IPS-11a (cell line): ENCODE data around the gene CIRBP.
"Not testable (repeated sequence)": the region's sequence is repeated elsewhere in the genome, so short reads cannot be mapped to it uniquely, and the experiment has no call there.

Source experiments
- H3K4me3 ChIP-seq: one replicate; pipeline ENCODE4 v1.5.1; 2013; ENCODE audit warnings: low read depth, low read length, control low read depth

Gene CIRBP

DNA sequence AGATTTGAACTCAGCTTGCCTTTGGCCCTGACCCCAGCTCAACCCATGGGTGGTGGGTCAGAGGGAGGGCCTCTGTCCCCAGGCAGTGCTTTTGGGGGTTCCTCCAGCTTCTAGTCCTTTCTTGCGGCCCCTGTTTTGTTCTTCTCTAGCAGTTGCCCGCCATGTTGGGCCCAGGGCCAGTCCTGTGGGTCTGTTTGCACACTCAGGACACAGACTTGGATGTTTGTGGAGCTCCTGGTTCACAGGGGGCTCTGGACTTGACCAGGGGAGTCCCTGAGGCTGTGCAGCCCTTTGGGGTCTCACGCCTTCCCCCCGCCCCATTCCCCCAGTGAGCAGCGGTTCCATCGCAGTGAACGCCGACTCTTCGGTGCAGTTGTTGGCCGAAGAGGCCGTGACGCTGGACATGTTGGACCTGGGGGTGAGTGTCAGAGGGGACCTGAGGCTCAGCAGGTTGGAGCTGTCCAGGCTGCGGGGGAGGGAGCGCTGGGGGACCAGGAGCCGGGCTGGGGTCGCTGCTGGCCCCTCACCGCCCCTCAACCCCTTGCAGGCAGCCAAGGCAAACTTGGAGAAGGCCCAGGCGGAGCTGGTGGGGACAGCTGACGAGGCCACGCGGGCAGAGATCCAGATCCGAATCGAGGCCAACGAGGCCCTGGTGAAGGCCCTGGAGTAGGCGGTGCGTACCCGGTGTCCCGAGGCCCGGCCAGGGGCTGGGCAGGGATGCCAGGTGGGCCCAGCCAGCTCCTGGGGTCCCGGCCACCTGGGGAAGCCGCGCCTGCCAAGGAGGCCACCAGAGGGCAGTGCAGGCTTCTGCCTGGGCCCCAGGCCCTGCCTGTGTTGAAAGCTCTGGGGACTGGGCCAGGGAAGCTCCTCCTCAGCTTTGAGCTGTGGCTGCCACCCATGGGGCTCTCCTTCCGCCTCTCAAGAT is 25.1 kb upstream of the CIRBP start:
- no peak overlapping the region for H3K4me3 ChIP-seq

- no peak overlapping the region for H3K4me3 ChIP-seq
These were observed 24.3 kb upstream of the CIRBP start for GRCh38 chr19:1244693-1245451.

- H3K4me3 ChIP-seq = no peak overlapping the region
These were observed 23.5 kb upstream of the CIRBP start for GRCh38 chr19:1245494-1246264.

DNA sequence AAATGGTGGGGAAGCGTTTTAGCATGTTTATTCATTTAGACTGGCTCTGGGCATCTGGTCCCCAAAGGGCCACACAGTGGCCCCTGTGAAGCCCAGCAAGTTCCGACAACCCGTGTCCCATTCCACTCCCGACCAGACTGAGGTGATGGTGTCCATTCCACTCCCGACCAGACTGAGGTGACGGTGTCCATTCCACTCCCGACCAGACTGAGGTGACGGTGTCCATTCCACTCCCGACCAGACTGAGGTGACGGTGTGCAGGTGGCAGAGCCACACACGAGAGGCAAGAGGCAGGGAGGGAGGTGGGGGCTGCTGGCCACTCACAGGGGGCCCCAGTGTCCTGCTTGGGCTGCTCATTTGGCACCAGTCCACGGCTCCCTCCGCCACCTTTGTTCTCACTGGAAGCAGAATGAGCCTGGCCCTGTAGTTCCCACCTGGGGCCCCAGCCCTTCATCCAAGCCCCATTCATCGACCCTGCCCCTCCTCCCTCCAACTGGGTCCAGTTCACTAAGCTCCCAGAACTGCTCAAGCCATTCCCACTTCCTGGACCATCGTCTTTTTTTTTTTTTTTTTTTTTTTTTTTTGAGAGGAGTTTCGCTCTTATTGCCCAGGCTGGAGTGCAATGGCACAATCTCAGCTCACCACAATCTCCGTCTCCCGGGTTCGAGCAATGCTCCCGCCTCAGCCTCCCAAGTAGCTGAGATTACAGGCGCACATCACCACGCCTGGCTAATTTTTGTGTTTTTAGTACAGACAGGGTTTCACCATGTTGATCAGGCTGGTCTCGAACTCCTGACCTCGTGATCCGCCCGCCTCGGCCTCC is 22.7 kb upstream of the CIRBP start:
- not testable (repeated sequence) for H3K4me3 ChIP-seq

- H3K4me3 ChIP-seq = peak overlapping the region; percentile 28
These were observed 21.4 kb upstream of the CIRBP start for GRCh38 chr19:1247748-1248138.

GRCh38 chr19:1248139-1248785 is 20.9 kb upstream of the CIRBP start, which contains the start of gene MIDN:
Gene MIDN (plus strand): TSS chr19:1248583. CDS start chr19:1250297, 1,714 bp downstream.
- H3K4me3 ChIP-seq = peak within 1 kb of the TSS; percentile 70

DNA sequence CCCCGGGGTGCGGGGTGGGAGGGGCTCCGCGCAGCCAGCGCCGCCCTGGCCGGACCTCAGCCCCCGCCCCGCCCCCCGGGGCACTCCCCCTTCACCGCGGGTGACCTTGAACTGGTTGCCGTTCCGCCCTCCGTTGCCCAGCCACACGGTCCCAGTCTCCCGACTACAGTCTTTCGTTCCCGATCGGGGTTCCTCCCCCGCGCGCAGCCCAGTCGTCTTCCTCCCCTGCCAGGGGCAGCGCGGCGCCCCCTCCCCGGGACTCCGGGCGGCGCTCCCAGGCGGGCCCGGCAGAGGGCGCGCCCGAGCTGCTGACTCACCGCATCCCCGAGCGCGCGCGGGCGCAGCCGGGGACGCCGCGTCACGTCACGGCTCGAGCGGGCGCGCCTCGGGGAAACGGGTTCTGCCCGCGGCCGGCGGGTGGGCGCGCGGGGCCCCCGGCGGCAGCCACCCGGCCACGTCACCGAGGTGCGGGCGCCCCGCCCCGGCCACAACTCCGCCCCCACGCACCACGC is 20.3 kb upstream of the CIRBP start:
- peak overlapping the region; percentile 70 for H3K4me3 ChIP-seq

DNA sequence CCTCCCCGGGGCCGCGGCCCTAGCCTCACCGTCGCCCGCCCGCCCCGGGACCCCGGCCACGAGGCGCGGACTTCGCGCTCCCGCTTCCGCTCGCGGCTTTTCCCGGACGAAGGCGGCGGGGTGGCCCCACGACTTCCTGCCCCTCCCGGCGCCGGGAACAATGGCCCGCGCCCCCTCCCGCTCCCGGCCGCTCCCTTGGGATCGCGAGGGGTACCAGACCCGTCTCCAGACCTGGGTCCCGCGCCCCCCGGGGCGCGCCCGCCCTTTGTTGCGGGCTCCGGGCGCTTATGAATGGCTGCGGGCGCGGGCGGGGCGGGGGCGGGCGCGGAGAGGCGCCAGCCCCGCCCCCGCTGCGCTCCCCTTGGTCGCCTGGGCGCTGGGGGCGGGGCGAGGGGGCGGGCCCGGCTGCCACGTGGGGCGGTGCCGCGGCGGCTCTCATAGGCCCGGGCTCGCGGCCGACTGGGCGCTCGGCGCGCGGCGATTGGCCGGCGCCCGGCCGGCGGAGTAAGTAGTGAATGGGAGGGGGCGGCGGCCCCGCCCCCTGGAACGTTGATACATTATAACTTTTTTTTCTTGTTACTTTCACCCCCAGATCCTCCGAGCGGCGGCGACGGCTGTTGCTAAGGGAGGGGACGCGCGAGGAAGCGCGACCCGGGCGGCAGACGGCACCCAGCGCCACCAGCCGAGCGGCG is 19.7 kb upstream of the CIRBP start:
- peak overlapping the region; percentile 79 for H3K4me3 ChIP-seq

GRCh38 chr19:1249990-1250436 is 19.1 kb upstream of the CIRBP start:
- H3K4me3 ChIP-seq = peak overlapping the region; percentile 79

DNA sequence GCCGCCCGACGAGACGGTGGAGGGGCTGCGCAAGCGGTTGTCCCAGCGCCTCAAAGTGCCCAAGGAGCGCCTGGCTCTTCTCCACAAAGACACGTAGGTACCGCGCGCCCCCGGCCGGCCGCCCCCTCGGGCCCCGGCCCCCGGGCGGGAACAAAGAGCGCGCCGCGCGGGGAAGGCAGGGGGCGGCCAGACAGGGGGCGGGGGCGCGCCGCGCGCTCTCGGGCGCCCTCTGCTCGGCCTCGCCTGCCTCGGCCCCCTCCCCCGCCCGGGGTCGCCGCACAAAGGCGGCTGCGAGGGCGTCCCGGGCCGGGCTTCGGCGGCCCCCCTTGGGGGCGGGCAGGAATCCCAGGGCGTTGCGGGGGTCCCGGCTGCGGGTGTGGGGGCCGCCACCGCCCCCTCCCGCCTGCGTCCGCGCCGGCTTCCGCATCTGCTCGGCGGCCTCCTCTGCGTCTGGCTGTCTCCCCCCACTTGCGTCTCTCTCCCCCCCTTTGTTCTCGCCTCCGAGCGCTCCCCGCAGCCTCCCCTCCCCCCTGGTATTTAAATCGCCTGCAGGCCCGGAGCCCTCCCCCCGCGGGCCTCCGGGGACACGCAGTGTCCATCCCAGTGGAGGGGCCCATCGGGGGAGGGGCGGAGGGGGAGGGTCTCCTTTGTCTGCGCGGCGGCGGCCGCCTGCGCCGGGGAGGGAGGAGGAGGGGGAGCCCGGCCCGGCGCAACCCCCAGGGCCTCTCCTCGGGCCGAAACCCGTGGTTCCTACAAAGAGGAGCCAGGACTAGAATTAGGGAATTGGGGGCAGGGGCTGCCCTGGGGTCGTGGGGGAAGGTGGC is 18.5 kb upstream of the CIRBP start:
- H3K4me3 ChIP-seq = peak overlapping the region; percentile 79

DNA sequence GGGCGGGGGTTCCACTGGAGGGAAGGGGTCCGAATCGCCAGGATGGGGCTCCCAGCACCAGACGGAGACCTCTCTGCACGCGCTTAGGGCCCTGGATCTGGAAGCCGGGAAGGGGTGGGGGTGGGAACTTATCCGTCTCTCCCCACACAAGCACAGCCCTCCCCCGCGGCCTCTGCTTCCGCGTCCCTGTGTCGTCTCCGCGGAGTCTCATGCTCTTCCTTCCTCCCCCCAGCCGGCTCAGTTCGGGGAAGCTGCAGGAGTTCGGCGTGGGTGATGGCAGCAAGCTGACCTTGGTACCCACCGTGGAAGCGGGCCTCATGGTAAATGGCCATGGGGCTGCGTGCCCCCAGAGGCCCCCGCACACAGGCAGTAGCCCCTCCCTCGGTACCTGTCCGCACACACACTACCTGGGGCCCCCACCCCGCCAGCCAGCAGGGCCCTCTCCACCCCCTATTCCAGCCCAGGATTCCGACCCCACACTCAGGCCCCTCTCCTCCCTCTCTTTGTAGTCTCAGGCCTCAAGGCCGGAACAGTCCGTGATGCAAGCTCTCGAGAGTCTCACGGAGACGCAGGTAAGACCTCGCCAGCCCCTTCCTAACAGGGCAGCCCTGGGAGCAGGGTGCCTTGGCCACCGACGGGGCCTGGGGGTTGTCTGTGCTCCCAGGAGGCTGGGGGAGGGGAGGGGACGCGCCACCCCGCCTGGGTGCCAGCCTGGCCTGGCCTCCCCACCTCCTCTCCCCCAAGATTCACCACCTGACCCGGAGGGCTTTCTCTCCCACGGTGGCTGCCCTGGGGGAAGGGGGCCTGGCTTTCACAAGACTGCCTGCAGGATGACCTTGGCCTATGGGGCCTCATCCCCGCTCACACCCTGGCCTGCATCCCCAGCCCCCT is 17.6 kb upstream of the CIRBP start:
- H3K4me3 ChIP-seq = peak overlapping the region; percentile 79

DNA sequence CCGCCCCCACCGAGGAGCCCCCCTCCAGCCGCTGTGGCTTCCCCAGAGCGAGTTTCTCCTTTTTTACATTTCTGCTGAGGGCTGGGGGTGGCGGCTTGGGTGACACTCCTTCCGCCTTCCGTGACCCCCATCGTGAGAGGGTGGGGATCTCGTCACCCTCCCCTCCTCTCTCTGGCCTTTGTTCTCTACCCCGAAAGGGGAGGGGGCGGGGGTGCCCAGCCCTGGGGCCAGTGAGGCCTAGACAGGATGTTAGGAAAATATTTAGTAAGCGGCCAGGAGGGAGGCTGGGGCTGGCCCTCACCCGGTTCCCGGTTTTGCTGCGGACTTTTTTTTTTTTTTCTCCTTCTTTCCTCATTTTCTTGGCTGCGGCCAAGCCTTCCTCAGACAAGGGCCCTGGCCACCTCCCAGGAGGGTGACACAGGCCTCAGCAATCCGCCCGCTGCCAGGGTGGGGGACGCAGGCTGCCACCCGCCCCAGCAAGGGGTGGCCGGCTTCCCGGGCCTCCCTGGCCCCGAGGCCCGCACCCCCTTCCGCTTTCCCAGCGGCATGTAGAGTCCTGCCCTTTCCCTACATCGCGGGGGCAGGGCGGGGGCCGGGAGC is 16.8 kb upstream of the CIRBP start:
- no peak overlapping the region for H3K4me3 ChIP-seq

GRCh38 chr19:1252821-1253513 is 16.2 kb upstream of the CIRBP start:
- H3K4me3 ChIP-seq = no peak overlapping the region

DNA sequence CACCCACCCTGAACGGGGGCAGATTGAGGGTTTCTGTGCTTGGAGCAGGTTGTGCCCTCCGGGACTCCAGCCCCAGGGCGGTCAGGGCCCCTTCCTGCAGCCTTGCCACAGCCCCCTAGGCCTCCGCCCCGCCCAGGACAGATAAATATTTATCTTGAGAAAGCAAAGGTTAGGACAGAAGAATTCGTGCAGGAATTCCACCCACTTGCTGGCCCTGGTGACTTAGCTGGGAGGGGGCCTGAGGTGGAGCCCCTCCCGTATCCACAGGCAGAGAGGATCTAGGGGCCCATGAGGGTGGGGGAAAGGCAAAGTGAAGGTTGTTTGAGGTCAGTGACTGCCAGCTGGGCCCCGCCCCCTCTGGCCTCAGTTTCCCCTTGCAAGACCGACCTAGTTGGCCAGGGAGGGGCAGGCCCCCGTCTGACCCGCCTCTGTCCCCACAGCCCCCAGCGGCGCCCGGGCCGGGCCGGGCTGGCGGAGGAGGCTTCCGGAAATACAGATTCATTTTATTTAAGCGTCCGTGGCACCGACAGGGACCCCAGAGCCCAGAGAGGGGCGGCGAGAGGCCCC is 15.5 kb upstream of the CIRBP start:
- no peak overlapping the region for H3K4me3 ChIP-seq

DNA sequence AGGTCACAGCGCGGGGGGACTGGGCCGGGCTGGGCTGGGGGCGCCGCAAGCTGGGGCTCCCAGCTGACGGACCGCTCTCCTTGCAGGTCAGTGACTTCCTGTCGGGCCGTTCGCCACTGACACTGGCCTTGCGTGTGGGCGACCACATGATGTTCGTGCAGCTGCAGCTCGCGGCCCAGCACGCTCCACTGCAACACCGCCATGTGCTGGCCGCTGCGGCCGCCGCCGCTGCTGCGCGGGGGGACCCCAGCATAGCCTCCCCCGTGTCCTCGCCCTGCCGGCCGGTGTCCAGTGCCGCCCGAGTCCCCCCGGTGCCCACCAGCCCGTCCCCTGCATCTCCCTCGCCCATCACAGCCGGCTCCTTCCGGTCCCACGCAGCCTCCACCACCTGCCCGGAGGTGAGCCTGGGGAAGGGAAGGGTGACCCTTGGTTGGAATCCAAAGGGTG is 15.0 kb upstream of the CIRBP start:
- H3K4me3 ChIP-seq = no peak overlapping the region
